Transverse colon (tissue), 4 donors: Measurements from ENCODE around the gene SLC30A1. TPM values are rescaled to one million over a fixed set of nuclear protein-coding genes. Genes with fewer than 3 reads are reported as not detected.

Source experiments
- DNase-seq: peaks from one replicate; pipeline ENCODE4 v3.0.0-alpha.2; 2019
- H3K27ac ChIP-seq, 4 donors: fragments of 200-600 bp; sonication (generic); 2 replicates each; pipeline ENCODE4 v1.5.1; 2016 to 2018; ENCODE audit warnings: inconsistent platforms in 4 of 4
- H3K27me3 ChIP-seq: fragments of 200-600 bp; sonication (generic); 2 replicates; pipeline ENCODE4 v1.5.1; 2017; ENCODE audit warnings: inconsistent platforms
- H3K36me3 ChIP-seq, 4 donors: fragments of 200-600 bp; sonication (generic); 2 replicates each; pipeline ENCODE4 v1.5.1; 2017 to 2019; ENCODE audit warnings: inconsistent platforms in 4 of 4
- H3K4me1 ChIP-seq, 4 donors: fragments of 200-600 bp; sonication (generic); 2 replicates each; pipeline ENCODE4 v1.5.1; 2017 to 2020; ENCODE audit warnings: inconsistent platforms in 4 of 4
- H3K4me3 ChIP-seq, 4 donors: fragments of 200-600 bp; sonication (generic); 1 replicate in 1 of 4; 2 replicates in 3 of 4; pipeline versions ENCODE4 v1.5.1 to v1.6.1; 2017 to 2019; ENCODE audit warnings: inconsistent platforms in 4 of 4
- H3K9me3 ChIP-seq, 2 donors: fragments of 200-600 bp; sonication (generic); 2 replicates each; pipeline ENCODE4 v1.5.1; 2017 to 2019; ENCODE audit warnings: inconsistent platforms in 2 of 2
- CTCF ChIP-seq, 5 experiments: fragments of 200-600 bp in 3 of 5; fragments of 450-650 bp in 2 of 5; sonication (generic) in 3 of 5; IDR thresholded peaks; 1 replicate in 2 of 5; 2 replicates in 3 of 5; pipeline ENCODE4 v1.5.1; 2016 to 2017; ENCODE audit warnings: antibody characterized with exemption in 5 of 5, inconsistent platforms in 3 of 5, mild to moderate bottlenecking in 2 of 5, moderate library complexity in 1 of 5
- EP300 ChIP-seq: sonication (generic); formaldehyde crosslinking; IDR thresholded peaks from one replicate; pipeline ENCODE4 v1.6.1; 2017; ENCODE audit warnings: antibody characterized with exemption, low read depth
- POLR2A ChIP-seq: fragments of 450-650 bp; IDR thresholded peaks from one replicate; pipeline ENCODE4 v1.6.1; 2016; ENCODE audit warnings: antibody characterized with exemption, mild to moderate bottlenecking, moderate library complexity
- POLR2AphosphoS5 ChIP-seq, 3 donors: sonication (generic); formaldehyde crosslinking; IDR thresholded peaks; one replicate each; pipeline ENCODE4 v1.6.1; 2016; ENCODE audit warnings: antibody characterized with exemption in 3 of 3
- WGBS, 2 donors: methylation state at CpG; one replicate each; pipeline ENCODE4 v1.1.5; 2018; ENCODE audit warnings: low coverage in 1 of 2; 5-methylcytosine and 5-hydroxymethylcytosine counted together
- in situ Hi-C, 4 donors: fragments of 200-750 bp; cut with MboI; loops; one replicate each; pipeline versions ENCODE4 v1.15.0 to v1.15.1; 2017; ENCODE audit warnings: low sequenced_read_pairs in 3 of 4, low pct_ligation_motif_present in 1 of 4, low pct_unique_long_range_greater_than_20kb in 1 of 4
- intact Hi-C: fragments of 100-400 bp; cut with DNase I; formaldehyde crosslinking; loops from one replicate; pipeline ENCODE4 v1.15.1; 2023; ENCODE audit warnings: low total_unique reads
- total RNA-seq, 4 donors: library from RNA; depleted of rRNA; stranded (reverse); fragments of >200 nt; gene quantifications; one replicate each; pipeline ENCODE4 v1.1.0, GENCODE V29; 2016

Gene SLC30A1
- total RNA-seq, 4 donors from 2014 or later: 14.5 to 42.3 (median 26.0) TPM

GRCh38 chr1:211604548-211604947, 25.6 kb upstream of the SLC30A1 start:
- no peak for TF ChIP-seq POLR2A
- no peak for TF ChIP-seq CTCF (IDR thresholded peaks at IDR 0.05)
- no peak for TF ChIP-seq POLR2AphosphoS5 (IDR thresholded peaks at IDR 0.05)
- no peak for TF ChIP-seq EP300
- WGBS, 2 donors: 76 to 77% methylated on average over 2 of the region's 2 CpGs
- in situ Hi-C loops: no loop called here
- intact Hi-C loops: no loop called here
- Histone ChIP-seq H3K9me3 (no peaks in the 10 kb centered on the region), H3K36me3 (no peaks in the 10 kb centered on the region), H3K4me1 (peaks cover 0 to 14% (median 0%) of the 10 kb centered on the region in 4 donors), H3K27ac (no peak overlapping the region), H3K4me3 (no peak overlapping the region), H3K27me3 (no peaks in the 10 kb centered on the region)
- no peak for DNase-seq

GRCh38 chr1:211603713-211604112, 24.8 kb upstream of the SLC30A1 start:
- no peaks in the 10 kb centered on the region for H3K27me3 ChIP-seq
- no peaks in the 10 kb centered on the region for H3K36me3 ChIP-seq
- TF ChIP-seq POLR2A (no peak), POLR2AphosphoS5 (IDR thresholded peaks at IDR 0.05) (no peak), EP300 (no peak), CTCF (IDR thresholded peaks at IDR 0.05) (no peak)
- DNase-seq: no peak
- no peak overlapping the region for H3K27ac ChIP-seq
- 100% methylated on average over 1 of the region's 1 CpG for whole genome bisulfite sequencing, 2 donors
- H3K4me3 ChIP-seq: no peak overlapping the region
- in situ Hi-C loops: no loop called here
- H3K4me1 ChIP-seq: peaks cover 0 to 14% (median 0%) of the 10 kb centered on the region in 4 donors
- H3K9me3 ChIP-seq: no peaks in the 10 kb centered on the region
- intact Hi-C loops: no loop called here

- no peaks in the 10 kb centered on the region for H3K36me3 ChIP-seq
- no peaks in the 10 kb centered on the region for H3K9me3 ChIP-seq
- no peaks in the 10 kb centered on the region for H3K27me3 ChIP-seq
- WGBS, 2 donors: 58% methylated on average over 3 of the region's 3 CpGs; no CpG with 5 or more reads in 1 of the 2 donors
- H3K4me1 ChIP-seq: peaks cover 0 to 10% (median 0%) of the 10 kb centered on the region in 4 donors
- in situ Hi-C loops: no loop called here
- TF ChIP-seq POLR2A: no peak
- peak in 1 of 3 donors; percentile 54 for TF ChIP-seq POLR2AphosphoS5 (IDR thresholded peaks at IDR 0.05)
- no peak for TF ChIP-seq CTCF (IDR thresholded peaks at IDR 0.05)
- H3K4me3 ChIP-seq: no peak overlapping the region
- intact Hi-C loops: no loop called here
- no peak overlapping the region for H3K27ac ChIP-seq
- DNase-seq: peak; percentile 60
Observed at GRCh38 chr1:211603191-211603701, 24.3 kb upstream of the SLC30A1 start.

GRCh38 chr1:211601982-211602670, 23.2 kb upstream of the SLC30A1 start:
- Histone ChIP-seq H3K4me3 (no peak overlapping the region), H3K4me1 (peaks cover 0 to 1% (median 0%) of the 10 kb centered on the region in 4 donors), H3K27me3 (no peaks in the 10 kb centered on the region), H3K27ac (no peak overlapping the region), H3K36me3 (no peaks in the 10 kb centered on the region), H3K9me3 (no peaks in the 10 kb centered on the region)
- DNase-seq: no peak
- no peak for TF ChIP-seq CTCF (IDR thresholded peaks at IDR 0.05)
- no peak for TF ChIP-seq POLR2A
- TF ChIP-seq POLR2AphosphoS5 (IDR thresholded peaks at IDR 0.05): no peak
- TF ChIP-seq EP300: no peak
- WGBS, 2 donors: 40 to 53% methylated on average over 4 to 7 of the region's 7 CpGs
- intact Hi-C loops (no loop called here), in situ Hi-C loops (no loop called here)
